Esophagus muscularis mucosa (tissue), 4 donors: ENCODE data around the gene TMEM72. TPM values are rescaled to one million over a fixed set of nuclear protein-coding genes. Genes with fewer than 3 reads are reported as not detected.

Experiments
- DNase-seq: peaks from one replicate; pipeline ENCODE4 v3.0.0-alpha.2; 2017; ENCODE audit errors: extremely low spot score
- H3K27ac ChIP-seq, 4 donors: fragments of 200-600 bp; sonication (generic); replicated peaks in 1 of 4; 1 replicate in 3 of 4; 2 replicates in 1 of 4; pipeline ENCODE4 v1.5.1; 2016 to 2019; ENCODE audit warnings: mild to moderate bottlenecking in 1 of 4
- H3K27me3 ChIP-seq, 4 donors: fragments of 200-600 bp; sonication (generic); one replicate each; pipeline versions ENCODE4 v1.5.1 to v1.6.0; 2016 to 2019
- H3K36me3 ChIP-seq, 4 donors: fragments of 200-600 bp; sonication (generic); one replicate each; pipeline ENCODE4 v1.5.1; 2016 to 2019
- H3K4me1 ChIP-seq, 4 donors: fragments of 200-600 bp; sonication (generic); one replicate each; pipeline ENCODE4 v1.5.1; 2016 to 2019
- H3K4me3 ChIP-seq, 4 donors: fragments of 200-600 bp; sonication (generic); 1 replicate in 2 of 4; 2 replicates in 2 of 4; pipeline ENCODE4 v1.5.1; 2016 to 2019; ENCODE audit warnings: mild to moderate bottlenecking in 4 of 4, moderate library complexity in 1 of 4
- H3K9me3 ChIP-seq, 4 donors: fragments of 200-600 bp; sonication (generic); 1 replicate in 3 of 4; 2 replicates in 1 of 4; pipeline ENCODE4 v1.5.1; 2016 to 2019
- CTCF ChIP-seq, 3 experiments: fragments of 200-600 bp in 2 of 3; fragments of 450-650 bp in 1 of 3; sonication (generic) in 2 of 3; IDR thresholded peaks; one replicate each; pipeline ENCODE4 v1.5.1; 2017 to 2019; ENCODE audit warnings: antibody characterized with exemption in 3 of 3, mild to moderate bottlenecking in 2 of 3, moderate library complexity in 1 of 3
- EP300 ChIP-seq: sonication (generic); formaldehyde crosslinking; IDR thresholded peaks from one replicate; pipeline ENCODE4 v1.6.1; 2017; ENCODE audit warnings: antibody characterized with exemption
- POLR2A ChIP-seq: fragments of 450-650 bp; IDR thresholded peaks from one replicate; pipeline ENCODE4 v1.6.1; 2017; ENCODE audit warnings: antibody characterized with exemption, moderate library complexity, mild to moderate bottlenecking, low read depth
- POLR2AphosphoS5 ChIP-seq, 2 donors: sonication (generic); formaldehyde crosslinking; IDR thresholded peaks; one replicate each; pipeline ENCODE4 v1.6.1; 2017; ENCODE audit warnings: antibody characterized with exemption in 2 of 2
- WGBS: methylation state at CpG from one replicate; pipeline ENCODE4 v1.1.5; 2018; 5-methylcytosine and 5-hydroxymethylcytosine counted together
- intact Hi-C: fragments of 100-400 bp; cut with DNase I; formaldehyde crosslinking; loops from one replicate; pipeline ENCODE4 v1.15.1; 2023
- total RNA-seq, 4 donors: library from RNA; depleted of rRNA; stranded (reverse); fragments of >200 nt; gene quantifications; one replicate each; pipeline versions ENCODE4 v1.1.0 to v1.2.1, GENCODE V29; 2016

Gene TMEM72
- total RNA-seq, 4 donors from 2014 or later = not detected

- TF ChIP-seq POLR2A (no peak), POLR2AphosphoS5 (IDR thresholded peaks at IDR 0.05) (peak in 1 of 2 donors; percentile 30)
- H3K4me1 ChIP-seq = peaks cover 73 to 100% (median 98%) of the 10 kb centered on the region in 4 donors
- DNase-seq = no peak
Measured at GRCh38 chr10:44977287-44978212, 66.4 kb downstream of the TMEM72 start.

GRCh38 chr10:44978213-44978569 lies 67.1 kb downstream of the TMEM72 start:
- peaks cover 0 to 34% (median 12%) of the 10 kb centered on the region in 4 donors for H3K36me3 ChIP-seq
- peak overlapping the region; percentile 88 to 92 (median 90) for H3K27ac ChIP-seq
- TF ChIP-seq POLR2A (no peak), POLR2AphosphoS5 (IDR thresholded peaks at IDR 0.05) (no peak), CTCF (IDR thresholded peaks at IDR 0.05) (no peak), EP300 (no peak)
- intact Hi-C loops = loop anchor here (10.0 kb wide), 1 partner anchor 103 kb away; no protein-coding TSS in a partner anchor
- no peaks in the 10 kb centered on the region for H3K27me3 ChIP-seq
- DNase-seq = no peak
- H3K4me1 ChIP-seq = peaks cover 74 to 100% (median 98%) of the 10 kb centered on the region in 4 donors
- WGBS = 22% methylated on average over 4 of the region's 4 CpGs
- H3K4me3 ChIP-seq = peak overlapping the region; percentile 57 to 80 (median 62)
- H3K9me3 ChIP-seq = no peaks in the 10 kb centered on the region

More at GRCh38 chr10:44977287-44978212, 66.4 kb downstream of the TMEM72 start:
- peaks cover 0 to 34% (median 15%) of the 10 kb centered on the region in 4 donors for H3K36me3 ChIP-seq
- WGBS = 79% methylated on average over 24 of the region's 25 CpGs
- H3K27ac ChIP-seq = peak overlapping the region; percentile 88 to 92 (median 90)
- no peaks in the 10 kb centered on the region for H3K9me3 ChIP-seq
- peak overlapping the region; percentile 57 to 80 (median 62) for H3K4me3 ChIP-seq
- no peaks in the 10 kb centered on the region for H3K27me3 ChIP-seq
- intact Hi-C loops = loop anchor here (10.0 kb wide), 1 partner anchor 103 kb away; no protein-coding TSS in a partner anchor

DNA sequence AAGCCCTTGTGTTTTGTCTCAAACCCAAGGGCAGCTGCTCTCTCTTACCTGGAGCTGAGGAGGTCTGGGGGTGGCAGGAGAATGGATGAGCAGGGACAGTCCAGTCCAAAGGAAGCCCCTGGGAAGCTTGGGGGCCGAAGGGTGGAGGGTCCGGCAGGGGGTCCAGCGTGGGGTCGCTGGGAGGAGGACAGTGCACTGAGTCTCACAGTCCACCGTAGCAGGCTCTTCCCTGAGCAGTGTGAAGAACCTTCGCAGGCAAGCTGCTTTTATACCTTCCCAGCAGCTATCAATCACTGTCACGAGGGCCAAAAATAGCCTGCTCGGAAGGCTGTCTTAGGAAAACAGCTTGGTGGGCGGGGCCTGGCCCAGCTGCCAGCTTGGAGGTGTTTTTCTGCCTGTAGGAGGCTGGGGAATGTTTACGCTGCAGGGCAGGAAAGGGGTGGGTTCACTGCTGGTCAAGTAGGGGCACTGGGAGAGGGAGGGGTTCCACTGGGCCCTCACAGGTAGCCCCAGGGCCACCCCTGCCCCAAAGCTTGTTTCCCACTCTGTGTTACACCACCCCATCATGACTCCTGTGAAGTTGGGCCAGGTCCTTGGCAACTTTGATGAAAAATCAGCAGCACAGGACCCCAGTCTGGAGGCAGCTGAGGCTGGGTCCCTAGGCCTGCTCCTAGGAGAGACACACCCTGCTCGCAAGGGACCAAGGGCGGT lies 67.6 kb downstream of the TMEM72 start, which contains the start of gene DEPP1:
Gene DEPP1 (minus strand): TSS at position 240 of the 711 bp plus-strand sequence. CDS start 779 bp downstream, outside the sequence.
- WGBS = 75% methylated on average over 2 of the region's 12 CpGs
- Histone ChIP-seq H3K9me3 (no peaks in the 10 kb centered on the region), H3K27me3 (no peaks in the 10 kb centered on the region), H3K4me3 (peak within 1 kb of the TSS; percentile 57 to 80 (median 62)), H3K27ac (peak within 1 kb of the TSS; percentile 88 to 92 (median 90)), H3K4me1 (peaks cover 75 to 100% (median 99%) of the 10 kb centered on the region in 4 donors), H3K36me3 (peaks cover 0 to 36% (median 14%) of the 10 kb centered on the region in 4 donors)
- peak; percentile 98 for DNase-seq
- intact Hi-C loops = loop anchor here (10.0 kb wide), 1 partner anchor 104 kb away; no protein-coding TSS in a partner anchor
- TF ChIP-seq POLR2AphosphoS5 (IDR thresholded peaks at IDR 0.05) (peak; percentile 100), CTCF (IDR thresholded peaks at IDR 0.05) (peak in 2 of 3 experiments; percentile 24 to 34), EP300 (peak; percentile 76), POLR2A (peak; percentile 100)

DNA sequence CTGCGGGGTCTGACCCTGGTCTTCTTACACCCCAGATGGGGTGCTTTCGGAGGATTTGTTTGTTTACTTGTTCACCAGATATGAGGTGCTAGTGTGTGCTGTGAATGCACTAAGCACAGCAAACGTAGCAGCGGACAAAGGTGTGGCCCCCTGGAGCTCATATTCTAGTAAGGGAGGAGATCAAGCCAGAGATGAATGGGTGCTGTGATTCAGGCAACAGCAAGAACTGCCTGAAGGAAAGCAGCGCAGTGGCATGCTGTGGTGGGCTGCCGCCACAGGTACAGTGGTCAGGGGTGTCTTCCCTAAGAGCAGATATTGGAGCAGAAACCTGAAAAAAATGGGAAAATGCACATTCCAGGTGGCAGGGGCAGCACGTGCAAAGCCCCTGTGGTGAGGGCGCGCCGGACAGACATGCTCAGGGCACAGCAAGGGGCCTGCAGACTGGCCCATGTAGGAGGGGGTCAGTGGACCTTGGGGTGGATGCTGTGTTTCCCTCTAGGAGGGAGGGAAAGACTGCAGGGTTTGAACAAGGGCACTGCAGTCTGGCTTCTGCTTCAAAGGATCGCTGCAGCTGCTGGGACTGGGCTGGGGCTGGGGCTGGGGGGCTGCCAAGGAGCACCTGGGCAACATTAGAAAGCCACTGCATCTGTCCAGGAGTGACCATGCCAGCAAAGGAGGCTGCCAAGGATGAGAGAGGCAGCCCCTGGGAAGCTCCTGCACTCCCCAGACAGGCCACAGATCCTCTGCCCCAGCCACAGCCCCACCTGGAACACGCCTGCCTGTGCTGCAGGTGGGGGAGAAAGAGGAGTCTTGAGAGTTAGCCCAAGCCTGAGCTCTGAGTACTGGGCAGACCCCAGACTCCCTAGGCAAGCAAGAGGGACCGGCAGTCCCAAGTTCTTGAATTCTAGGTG lies 68.4 kb downstream of the TMEM72 start:
- TF ChIP-seq POLR2AphosphoS5 (IDR thresholded peaks at IDR 0.05) (no peak), EP300 (no peak), POLR2A (no peak), CTCF (IDR thresholded peaks at IDR 0.05) (no peak)
- 83% methylated on average over 11 of the region's 13 CpGs for WGBS
- Histone ChIP-seq H3K9me3 (no peaks in the 10 kb centered on the region), H3K4me3 (peak overlapping the region; percentile 57 to 80 (median 62)), H3K4me1 (peaks cover 76 to 100% (median 98%) of the 10 kb centered on the region in 4 donors), H3K36me3 (peaks cover 0 to 44% (median 21%) of the 10 kb centered on the region in 4 donors), H3K27me3 (no peaks in the 10 kb centered on the region), H3K27ac (peak overlapping the region; percentile 88 to 92 (median 90))
- intact Hi-C loops = loop anchor here (10.0 kb wide), 1 partner anchor 105 kb away; no protein-coding TSS in a partner anchor
- no peak for DNase-seq
